CD4-positive, alpha-beta T cell treated with Interferon gamma for 1 hour (primary cell): ENCODE measurements around the gene F2RL3.
"Not testable (repeated sequence)": the region's sequence is repeated elsewhere in the genome, so short reads cannot be mapped to it uniquely, and the experiment has no call there.

ENCODE experiments used
- DNase-seq: peaks from one replicate; pipeline ENCODE4 v3.0.0-alpha.2; 2020

Gene F2RL3

GRCh38 chr19:16927883-16928282 lies 39.1 kb downstream of the F2RL3 start:
- DNase-seq: no peak

DNA sequence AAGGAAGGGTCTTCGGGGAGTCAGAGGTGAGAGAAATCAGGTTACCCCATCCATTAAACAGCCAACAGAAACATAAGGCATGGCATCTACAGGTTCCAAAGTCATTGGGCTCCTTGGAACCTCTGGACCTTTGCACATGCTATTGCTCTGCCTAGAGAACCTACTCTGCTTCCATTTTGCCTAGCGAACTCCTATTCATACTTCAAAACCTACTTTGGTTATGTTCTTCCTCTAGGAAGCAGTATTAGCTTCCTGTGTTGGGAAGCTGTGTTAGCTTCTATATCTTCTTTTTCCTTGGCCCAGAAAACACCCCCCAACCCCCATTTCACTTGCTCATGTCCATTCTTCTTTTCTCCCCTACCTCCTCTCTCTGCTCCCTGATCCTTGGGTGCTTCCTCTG lies 39.6 kb downstream of the F2RL3 start:
- DNase-seq: no peak

- DNase-seq: no peak
These were observed 40.1 kb downstream of the F2RL3 start for GRCh38 chr19:16928916-16929315.

DNA sequence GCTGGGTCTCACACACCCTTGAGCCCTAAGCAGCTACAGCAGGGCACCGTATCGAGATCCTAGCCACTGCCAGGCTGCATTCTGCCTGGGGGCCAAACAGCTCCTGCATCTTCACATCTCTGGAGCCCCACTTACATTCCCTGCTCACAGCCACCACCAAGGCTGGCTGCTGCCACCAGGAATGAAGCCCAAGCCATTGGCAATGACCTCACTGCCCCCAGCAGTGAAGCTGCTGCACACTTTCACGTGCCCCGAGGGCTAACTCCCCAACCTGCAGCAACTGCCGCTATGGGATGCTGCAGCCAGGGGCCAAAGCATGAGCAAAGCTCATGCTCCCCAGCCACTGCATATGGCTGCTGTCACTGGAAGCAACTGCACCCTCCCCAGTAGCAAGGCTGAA lies 42.0 kb downstream of the F2RL3 start:
- DNase-seq: no peak

GRCh38 chr19:16931306-16931705 lies 42.5 kb downstream of the F2RL3 start:
- no peak for DNase-seq

GRCh38 chr19:16934489-16934888 lies 45.7 kb downstream of the F2RL3 start:
- DNase-seq: no peak

DNA sequence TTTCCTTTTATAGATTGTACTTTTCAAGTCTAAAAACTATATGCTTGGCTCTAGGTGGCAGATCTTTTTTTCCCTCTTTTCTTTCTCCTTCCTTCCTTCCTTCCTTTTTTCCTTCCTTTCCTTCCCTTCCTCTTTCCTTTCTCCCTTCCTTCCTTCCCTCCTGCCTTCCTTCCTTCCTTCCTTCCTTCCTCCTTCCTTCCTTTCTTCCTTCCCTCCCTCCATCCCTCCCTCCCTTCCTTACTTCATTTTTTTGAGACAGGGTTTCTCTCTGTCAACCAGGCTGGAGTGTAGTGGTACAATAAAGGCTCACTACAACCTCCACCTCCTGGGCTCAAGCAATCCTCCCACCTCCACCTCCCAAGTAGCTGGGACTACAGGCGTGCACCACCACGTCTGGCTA lies 48.1 kb downstream of the F2RL3 start:
- DNase-seq: no peak

GRCh38 chr19:16937796-16938195 lies 49.0 kb downstream of the F2RL3 start:
- not testable (repeated sequence) for DNase-seq

DNA sequence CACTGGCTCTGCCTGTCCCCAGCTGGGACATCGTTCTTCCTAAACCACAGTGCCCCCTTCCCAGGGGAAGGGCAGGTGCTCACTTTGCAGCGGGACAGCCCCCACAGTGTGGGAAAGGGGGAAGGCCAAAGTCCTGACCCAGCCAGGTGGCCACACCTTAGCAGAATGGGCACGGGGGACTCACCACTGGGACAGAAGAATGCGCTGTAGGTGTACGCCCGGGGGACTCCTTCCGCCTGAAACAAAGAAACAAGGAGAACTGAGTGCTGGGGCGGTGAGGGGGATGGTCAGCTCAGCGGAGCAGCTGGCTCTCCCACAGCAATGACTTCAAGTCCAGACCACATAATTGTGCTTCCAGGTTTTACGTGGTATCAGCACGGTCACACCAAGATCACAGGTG lies 49.4 kb downstream of the F2RL3 start:
- DNase-seq: no peak

DNA sequence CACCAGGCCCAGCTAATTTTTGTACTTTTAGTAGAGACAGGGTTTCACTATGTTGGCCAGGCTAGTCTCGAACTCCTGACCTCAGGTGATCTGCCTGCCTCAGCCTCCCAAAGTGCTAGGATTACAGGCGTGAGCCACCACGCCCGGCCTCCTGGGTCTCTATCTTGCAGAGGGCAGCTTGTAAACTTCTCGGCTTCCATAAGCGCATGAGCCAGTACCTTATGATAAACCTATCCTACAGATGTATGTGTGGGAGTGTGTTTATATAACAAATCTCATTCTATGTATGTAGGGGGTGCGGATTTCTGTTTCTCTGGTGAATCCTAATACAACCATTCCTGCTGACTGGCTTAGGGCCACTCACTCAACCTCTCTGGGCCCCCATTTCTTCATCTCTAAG lies 51.3 kb downstream of the F2RL3 start:
- not testable (repeated sequence) for DNase-seq

GRCh38 chr19:16940626-16941025 lies 51.8 kb downstream of the F2RL3 start:
- DNase-seq: no peak
